ENCODE measurements around the gene REC8. TPM values are rescaled to one million over a fixed set of nuclear protein-coding genes. Genes with fewer than 3 reads are reported as not detected.

REC8 gene
- total and polyA plus RNA-seq, 2 of the 13 experiments (the other 11 are each of a cell fraction or from before 2014, with no cell fraction given) = 3.4 to 14.7 TPM

DNA sequence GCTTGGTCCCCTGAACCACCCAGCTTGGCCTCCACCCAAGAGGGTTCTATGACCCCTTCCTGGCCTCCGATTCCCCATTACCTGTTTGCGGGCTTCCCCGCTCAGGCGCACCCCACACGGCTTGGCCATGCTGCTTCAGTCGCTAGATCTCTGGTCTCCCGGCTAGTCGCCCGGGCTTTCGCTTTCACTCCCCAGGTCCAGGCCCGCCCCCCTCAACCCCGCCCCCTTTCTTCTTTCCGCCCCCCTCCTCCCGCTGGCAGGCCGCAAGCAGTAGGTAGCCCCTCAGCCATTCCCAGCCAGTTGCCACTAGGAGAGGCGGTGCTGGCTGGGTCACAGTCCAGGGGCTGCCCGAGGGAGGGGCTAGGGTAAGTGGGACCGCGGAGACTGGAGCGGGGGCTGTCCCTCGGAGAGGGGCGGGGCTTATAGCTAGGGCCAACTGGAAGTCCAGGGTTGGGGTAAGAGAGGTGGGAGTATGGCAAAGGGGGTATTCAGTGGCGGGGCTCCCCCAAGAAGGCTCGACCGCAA, 25.4 kb upstream of the REC8 start, which contains the start of gene PSME2 (continued):
- TF ChIP-seq, protein P1, sequence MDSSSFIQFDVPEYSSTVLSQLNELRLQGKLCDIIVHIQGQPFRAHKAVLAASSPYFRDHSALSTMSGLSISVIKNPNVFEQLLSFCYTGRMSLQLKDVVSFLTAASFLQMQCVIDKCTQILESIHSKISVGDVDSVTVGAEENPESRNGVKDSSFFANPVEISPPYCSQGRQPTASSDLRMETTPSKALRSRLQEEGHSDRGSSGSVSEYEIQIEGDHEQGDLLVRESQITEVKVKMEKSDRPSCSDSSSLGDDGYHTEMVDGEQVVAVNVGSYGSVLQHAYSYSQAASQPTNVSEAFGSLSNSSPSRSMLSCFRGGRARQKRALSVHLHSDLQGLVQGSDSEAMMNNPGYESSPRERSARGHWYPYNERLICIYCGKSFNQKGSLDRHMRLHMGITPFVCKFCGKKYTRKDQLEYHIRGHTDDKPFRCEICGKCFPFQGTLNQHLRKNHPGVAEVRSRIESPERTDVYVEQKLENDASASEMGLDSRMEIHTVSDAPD (CRISPR knock-in tag; IDR thresholded peaks at IDR 0.05) = peak; percentile 61; the same call in 1 of the 2 replicates
- TF ChIP-seq, protein P2, sequence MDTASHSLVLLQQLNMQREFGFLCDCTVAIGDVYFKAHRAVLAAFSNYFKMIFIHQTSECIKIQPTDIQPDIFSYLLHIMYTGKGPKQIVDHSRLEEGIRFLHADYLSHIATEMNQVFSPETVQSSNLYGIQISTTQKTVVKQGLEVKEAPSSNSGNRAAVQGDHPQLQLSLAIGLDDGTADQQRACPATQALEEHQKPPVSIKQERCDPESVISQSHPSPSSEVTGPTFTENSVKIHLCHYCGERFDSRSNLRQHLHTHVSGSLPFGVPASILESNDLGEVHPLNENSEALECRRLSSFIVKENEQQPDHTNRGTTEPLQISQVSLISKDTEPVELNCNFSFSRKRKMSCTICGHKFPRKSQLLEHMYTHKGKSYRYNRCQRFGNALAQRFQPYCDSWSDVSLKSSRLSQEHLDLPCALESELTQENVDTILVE (CRISPR knock-in tag; IDR thresholded peaks at IDR 0.05) = peak; percentile 64; the same call in 1 of the 2 replicates
- TF ChIP-seq ZNF672 (CRISPR knock-in tag; IDR thresholded peaks at IDR 0.05) (no peak), NONO (IDR thresholded peaks at IDR 0.05) (no peak), NONO (CRISPR knock-in tag; conservative IDR thresholded peaks at IDR 0.05) (no peak), RCOR2 (CRISPR knock-in tag; IDR thresholded peaks at IDR 0.05) (no peak), TMF1 (CRISPR knock-in tag; IDR thresholded peaks at IDR 0.05; ENCODE audit: low read depth) (peak; percentile 18; the same call in 1 of the 2 replicates), MTA3 (CRISPR knock-in tag; IDR thresholded peaks at IDR 0.05) (0 out of 2 replicates have a peak, but pooled peaks have one; percentile 86), SMC3 (IDR thresholded peaks at IDR 0.05; ENCODE audit: low read length) (no peak), ZNF33B (CRISPR knock-in tag; IDR thresholded peaks at IDR 0.05) (no peak), GPN1 (CRISPR knock-in tag; IDR thresholded peaks at IDR 0.05; ENCODE audit: borderline replicate concordance) (no peak), ESRRA (CRISPR knock-in tag; IDR thresholded peaks at IDR 0.05; ENCODE audit: low read depth) (peak; percentile 66), SMARCC2 (IDR thresholded peaks at IDR 0.05) (no peak), GTF2F1 (IDR thresholded peaks at IDR 0.05; ENCODE audit: low read length) (0 out of 2 replicates have a peak, but pooled peaks have one; percentile 42), ZNF468 (CRISPR knock-in tag; IDR thresholded peaks at IDR 0.05) (no peak), THYN1 (CRISPR knock-in tag; IDR thresholded peaks at IDR 0.05; ENCODE audit: borderline replicate concordance, low read depth) (no peak), ZNF615 (CRISPR knock-in tag; IDR thresholded peaks at IDR 0.05; ENCODE audit: borderline replicate concordance) (no peak), NFE2L2 (IDR thresholded peaks at IDR 0.05; ENCODE audit: low read length) (no peak), ZNF781 (CRISPR knock-in tag; IDR thresholded peaks at IDR 0.05; ENCODE audit: borderline replicate concordance, not compliant biosample characterization) (peak; percentile 41), ZNF143 (CRISPR knock-in tag; IDR thresholded peaks at IDR 0.05) (no peak), THAP11 (CRISPR knock-in tag; IDR thresholded peaks at IDR 0.05) (peak; percentile 64; the same call in 1 of the 2 replicates), NFYC (CRISPR knock-in tag; IDR thresholded peaks at IDR 0.05) (peak; percentile 65), ATF7-NPFF (CRISPR knock-in tag; IDR thresholded peaks at IDR 0.05; ENCODE audit: low read depth) (0 out of 2 replicates have a peak, but pooled peaks have one; percentile 91)
- TF ChIP-seq, protein P3, sequence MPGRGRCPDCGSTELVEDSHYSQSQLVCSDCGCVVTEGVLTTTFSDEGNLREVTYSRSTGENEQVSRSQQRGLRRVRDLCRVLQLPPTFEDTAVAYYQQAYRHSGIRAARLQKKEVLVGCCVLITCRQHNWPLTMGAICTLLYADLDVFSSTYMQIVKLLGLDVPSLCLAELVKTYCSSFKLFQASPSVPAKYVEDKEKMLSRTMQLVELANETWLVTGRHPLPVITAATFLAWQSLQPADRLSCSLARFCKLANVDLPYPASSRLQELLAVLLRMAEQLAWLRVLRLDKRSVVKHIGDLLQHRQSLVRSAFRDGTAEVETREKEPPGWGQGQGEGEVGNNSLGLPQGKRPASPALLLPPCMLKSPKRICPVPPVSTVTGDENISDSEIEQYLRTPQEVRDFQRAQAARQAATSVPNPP (CRISPR knock-in tag; IDR thresholded peaks at IDR 0.05) = no peak; the same call in 1 of the 2 replicates
- TF ChIP-seq, protein P4, sequence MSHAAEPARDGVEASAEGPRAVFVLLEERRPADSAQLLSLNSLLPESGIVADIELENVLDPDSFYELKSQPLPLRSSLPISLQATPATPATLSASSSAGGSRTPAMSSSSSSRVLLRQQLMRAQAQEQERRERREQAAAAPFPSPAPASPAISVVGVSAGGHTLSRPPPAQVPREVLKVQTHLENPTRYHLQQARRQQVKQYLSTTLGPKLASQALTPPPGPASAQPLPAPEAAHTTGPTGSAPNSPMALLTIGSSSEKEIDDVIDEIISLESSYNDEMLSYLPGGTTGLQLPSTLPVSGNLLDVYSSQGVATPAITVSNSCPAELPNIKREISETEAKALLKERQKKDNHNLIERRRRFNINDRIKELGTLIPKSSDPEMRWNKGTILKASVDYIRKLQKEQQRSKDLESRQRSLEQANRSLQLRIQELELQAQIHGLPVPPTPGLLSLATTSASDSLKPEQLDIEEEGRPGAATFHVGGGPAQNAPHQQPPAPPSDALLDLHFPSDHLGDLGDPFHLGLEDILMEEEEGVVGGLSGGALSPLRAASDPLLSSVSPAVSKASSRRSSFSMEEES (CRISPR knock-in tag; IDR thresholded peaks at IDR 0.05) = no peak
- TF ChIP-seq, protein P5, sequence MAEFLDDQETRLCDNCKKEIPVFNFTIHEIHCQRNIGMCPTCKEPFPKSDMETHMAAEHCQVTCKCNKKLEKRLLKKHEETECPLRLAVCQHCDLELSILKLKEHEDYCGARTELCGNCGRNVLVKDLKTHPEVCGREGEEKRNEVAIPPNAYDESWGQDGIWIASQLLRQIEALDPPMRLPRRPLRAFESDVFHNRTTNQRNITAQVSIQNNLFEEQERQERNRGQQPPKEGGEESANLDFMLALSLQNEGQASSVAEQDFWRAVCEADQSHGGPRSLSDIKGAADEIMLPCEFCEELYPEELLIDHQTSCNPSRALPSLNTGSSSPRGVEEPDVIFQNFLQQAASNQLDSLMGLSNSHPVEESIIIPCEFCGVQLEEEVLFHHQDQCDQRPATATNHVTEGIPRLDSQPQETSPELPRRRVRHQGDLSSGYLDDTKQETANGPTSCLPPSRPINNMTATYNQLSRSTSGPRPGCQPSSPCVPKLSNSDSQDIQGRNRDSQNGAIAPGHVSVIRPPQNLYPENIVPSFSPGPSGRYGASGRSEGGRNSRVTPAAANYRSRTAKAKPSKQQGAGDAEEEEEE (CRISPR knock-in tag; IDR thresholded peaks at IDR 0.05; ENCODE audit: borderline replicate concordance) = peak; percentile 89; the same call in 1 of the 2 replicates

Measured in HepG2 (cell line).